Activated CD8-positive, alpha-beta memory T cell treated with anti-CD3 and anti-CD28 coated beads, Interleukin-2, amount 50 U/mL, for 24 hours (primary cell): ENCODE data around the gene RELCH.

Experiments
- DNase-seq: peaks from one replicate; pipeline ENCODE4 v3.0.0-alpha.2; 2020; ENCODE audit errors: extremely low read depth

Gene RELCH

DNA sequence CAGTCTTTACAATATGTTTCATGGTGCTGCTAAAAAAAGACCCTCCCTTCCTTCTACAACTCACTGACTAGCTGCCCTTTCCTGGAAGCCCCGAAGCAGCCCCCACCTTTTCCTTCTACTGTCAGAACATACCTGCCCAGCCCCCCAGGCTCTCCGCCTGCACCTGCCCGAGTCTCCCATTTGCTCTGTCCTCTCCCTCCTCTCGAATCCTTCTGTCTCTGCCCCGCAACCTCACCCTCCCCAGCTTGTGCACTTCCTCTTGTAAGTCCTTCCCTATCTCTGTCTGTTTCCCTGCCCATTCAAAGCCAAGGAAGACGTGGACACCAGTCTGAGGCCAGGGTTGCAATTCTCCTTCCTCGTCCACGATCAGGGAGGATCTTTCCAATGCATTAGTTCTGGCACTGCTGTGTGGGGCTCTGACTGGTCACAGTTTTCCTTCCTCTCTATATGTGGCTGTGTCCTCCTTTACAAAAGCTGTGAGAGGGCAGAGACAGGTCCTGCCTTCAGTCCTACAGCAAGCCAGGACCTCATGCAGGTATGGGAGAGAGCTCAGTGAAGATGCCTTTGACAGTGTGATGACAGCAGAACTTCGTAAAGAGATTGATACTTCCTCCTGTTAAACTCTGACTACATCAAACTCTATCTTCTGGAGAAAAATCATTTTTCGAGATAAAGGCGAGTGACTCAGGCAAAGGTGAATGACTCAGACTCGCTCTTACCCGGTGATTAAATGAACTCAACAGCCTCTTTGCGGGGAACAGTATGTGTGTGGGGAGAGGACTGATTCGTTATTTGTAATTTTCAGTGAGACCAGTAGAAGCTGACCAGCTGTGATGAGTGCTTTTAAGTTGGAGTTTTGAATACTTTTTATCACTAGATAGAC, 152.3 kb downstream of the RELCH start:
- no peak for DNase-seq

DNA sequence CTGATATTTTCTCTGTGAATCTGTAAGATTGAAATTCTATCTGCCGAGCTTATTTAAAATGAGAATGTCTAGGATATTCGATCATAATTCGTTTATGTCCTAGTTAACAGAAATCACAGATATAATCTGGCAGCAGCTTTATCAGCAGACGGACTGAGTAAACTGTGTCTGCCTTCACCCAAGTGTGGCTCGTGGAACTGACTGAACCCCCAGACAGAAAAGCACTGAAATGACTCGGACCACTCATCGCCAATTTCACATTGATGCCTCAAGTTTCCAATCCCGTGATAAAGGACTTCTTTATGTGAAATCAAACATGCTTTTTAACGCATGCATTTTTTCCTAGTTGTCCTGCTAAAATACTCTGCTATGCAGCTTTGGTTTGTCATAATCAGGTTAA, 153.9 kb downstream of the RELCH start:
- no peak for DNase-seq

DNA sequence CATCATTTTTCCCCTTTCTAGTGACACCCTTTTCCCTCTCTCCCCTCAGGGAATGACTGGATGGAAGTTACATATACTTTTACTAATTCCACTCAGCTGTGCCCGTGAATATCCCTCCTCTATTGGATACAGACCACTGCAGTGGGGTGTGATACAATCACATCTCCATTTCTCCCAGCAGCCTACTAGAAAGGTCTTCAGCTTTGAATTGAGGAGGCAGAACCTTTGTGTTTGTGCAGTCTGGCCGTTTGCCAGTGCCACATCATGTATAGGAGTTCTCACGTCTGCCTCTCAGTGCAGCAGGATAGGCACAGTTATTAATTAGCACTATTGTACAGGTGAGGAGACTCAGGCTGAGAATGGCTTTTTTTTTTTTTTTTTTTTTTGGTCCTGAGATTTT, 154.4 kb downstream of the RELCH start:
- no peak for DNase-seq

DNA sequence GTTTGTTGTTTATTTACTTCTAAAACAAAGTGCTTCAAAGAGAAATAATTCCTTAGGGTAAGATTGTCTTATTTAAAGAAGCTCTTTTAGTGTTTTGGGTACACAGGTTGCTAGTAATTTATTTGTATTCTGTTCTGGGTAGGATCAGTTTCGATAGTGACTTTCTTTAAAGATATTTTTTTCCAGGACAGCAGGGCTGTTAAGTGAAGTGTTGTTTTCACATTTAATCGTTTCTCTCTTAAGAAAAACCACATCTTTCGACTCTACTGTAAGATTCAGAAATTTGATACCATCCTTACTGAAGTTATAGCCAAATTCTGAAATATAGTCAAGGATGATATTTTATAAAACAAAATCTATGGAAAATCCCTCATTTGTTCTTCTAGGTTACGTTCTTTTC, 155.8 kb downstream of the RELCH start:
- no peak for DNase-seq

DNA sequence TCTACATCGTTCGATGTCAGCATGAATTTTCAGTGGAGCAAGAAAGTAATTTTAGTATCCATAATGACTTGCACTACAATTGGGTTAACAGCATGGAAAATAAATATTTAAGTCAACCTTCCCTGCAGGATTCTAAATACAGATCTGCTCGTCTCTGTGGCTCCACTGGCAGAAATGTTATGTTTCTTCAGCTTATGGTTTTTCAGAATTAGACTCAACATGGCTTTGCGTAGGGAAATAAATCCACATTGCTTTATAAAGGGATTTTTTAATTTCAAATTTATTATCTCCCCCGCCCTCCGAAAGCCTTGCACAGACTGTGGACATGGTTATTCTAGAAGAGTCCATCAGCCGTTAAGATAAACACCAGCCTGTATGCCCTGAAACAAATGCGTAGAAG, 156.3 kb downstream of the RELCH start:
- DNase-seq = no peak

DNA sequence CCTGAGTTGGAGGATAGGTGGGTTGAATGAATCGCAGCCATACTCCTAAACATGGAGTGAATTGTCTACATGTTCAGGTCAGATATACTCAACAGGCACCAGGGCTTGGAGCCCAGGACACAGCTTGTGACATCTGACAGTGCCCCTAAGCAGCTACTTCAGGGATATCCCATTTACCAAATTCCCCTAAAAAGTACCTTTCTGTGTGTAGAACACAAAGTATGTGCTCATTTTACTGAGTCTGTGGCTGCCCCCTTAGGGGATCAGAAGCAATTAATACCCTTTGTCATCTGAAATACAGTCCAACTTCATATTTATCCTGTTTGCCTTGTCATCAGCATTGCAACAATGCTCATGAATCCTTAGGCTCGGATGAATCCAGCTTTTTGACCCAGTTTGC, 158.9 kb downstream of the RELCH start:
- DNase-seq = no peak

DNA sequence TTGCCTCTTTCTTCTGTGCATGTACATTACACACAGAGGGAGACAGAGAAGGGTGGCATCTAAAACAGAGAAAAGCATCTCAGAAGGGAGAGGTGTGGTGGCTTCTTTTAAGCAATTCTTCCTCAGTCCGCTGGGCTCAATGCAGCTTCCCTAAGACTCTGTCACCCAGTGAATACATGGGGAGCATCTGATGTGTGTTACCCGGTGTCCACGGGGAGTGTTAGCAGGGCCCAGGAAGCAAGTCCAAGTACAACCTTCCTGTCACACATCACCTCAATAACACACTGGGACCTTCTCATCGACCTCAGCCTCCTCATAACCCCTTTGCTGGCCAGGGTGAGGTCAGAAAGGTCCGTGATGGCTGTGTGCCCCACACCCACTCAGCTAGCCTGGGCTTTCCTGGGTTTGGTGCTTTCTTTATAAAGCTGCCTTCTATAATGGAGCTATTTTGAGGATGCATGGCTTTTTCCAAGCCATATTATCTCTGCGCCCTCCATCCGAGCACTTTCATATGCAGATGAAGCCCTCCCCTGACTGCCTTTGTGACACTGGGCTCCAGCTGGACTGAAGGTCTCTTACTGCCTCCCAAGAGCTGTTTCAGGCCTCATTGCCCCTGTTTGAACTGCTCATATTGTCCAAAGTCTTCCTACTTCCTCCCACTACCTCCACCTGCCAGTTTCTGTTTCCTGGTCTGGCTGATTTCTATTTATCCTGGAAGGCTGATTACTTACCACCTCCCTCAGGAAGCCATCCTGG, 159.5 kb downstream of the RELCH start:
- DNase-seq = no peak

DNA sequence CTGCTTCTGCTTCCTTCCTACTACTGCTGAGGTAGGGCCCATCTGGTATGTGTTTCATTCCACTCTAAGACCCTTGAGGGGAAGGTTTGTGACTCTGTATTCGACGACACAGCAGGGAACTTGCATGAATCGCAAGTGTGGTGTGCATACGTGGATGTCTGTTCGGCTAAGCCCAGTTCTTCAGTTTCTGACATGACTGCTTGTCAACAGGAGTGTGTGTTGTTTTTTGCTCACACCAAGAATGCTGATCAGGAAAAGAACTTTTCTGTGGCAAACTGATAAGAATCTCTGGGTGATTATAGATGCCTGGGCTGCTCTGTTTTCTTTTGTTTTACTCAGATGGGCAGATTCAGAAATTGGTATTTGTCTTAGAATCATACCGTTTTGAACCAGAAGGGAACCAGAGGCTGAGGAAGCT, 160.0 kb downstream of the RELCH start:
- no peak for DNase-seq

DNA sequence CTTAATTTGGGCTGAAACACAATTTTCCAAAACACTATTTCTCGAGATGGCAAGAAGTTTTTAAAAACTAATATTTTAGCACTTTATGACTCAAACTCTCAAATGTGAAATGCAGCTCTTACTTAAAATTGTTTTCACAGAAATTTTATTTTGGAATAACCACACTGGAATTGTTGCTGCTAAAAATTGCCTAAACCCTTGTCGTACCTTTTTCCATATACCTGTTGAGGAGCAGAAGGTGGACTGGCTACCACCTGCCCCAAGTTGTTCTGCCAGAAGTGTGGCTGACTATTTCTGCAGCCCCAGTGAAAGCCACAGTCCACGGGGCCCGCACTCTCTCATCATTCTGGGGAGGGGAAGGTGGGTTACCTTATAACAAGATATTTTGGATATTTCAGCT, 161.4 kb downstream of the RELCH start:
- no peak for DNase-seq

DNA sequence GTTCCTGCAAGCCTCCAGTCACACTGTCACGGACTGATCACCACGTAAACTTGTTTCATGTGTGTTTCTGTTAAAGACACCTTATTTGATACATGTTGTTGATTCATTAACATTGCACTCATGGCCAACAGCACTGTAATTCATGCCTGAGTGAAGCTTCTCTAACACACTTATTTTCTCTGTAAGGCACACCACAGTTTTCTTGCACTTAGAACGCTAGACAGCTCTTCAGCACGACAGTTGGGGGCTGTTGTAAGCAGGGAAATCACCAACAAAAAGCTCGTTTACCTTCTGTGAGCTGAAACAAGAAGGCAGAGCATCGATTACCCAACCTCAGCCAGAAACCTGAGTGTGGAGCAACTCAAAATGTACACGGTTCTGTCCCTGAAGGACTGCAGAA, 166.1 kb downstream of the RELCH start:
- no peak for DNase-seq

DNA sequence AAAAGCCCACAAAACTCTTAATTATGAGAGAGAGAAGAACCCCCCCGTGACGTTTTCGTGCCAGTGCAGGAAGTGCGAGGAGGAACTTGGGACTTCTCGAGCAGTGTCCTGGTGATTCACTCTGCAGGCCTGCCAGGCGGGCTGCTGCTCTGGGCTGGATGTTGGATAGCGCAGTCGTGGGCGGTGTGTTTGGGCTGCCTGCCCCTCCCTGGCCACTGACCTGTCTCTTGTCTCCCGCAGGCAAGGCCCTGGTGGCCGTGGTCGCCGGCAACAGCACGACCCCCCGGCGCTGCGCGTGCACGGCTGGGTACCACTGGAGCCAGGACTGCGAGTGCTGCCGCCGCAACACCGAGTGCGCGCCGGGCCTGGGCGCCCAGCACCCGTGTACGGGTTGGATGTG, 167.1 kb downstream of the RELCH start:
- DNase-seq = no peak

DNA sequence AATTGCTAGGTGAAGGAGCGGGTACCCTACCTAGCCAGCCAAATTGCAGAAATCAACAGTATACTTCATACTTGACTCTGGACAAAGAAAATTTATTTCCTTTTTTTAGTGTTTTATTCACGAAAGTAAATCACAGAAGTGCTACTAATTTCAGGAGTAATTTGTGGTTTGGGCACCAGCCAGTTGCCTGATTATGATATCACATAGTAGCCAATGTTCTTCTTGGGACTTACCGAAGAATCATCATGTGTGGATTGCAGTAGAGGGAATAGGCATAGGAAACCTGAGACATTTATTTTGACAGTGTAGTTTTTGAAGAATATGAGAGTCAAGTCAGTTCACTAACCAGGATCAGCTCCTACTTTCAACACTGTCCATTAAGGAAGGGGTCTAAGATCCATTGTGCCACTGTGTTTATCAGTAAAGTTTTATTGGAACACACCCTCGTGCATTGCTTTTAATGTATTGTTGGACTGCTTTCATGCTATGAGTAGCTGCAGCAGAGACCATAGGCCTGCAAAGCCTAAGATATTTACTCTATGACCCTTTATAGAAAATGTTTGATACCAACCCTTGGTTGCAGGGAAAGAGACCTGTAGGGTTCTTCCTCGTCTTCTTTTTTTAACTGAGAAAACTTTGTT, 170.1 kb downstream of the RELCH start:
- no peak for DNase-seq
